Stomach smooth muscle (tissue), 2 donors: ENCODE data around the gene CEP290.

Source experiments
- H3K27ac ChIP-seq: one replicate; pipeline ENCODE4 v1.7.0; 2013; ENCODE audit warnings: mild to moderate bottlenecking, low read length, inconsistent platforms
- H3K27me3 ChIP-seq, 2 donors: one replicate each; pipeline ENCODE4 v1.7.0; 2013; ENCODE audit warnings: low read length in 2 of 2; ENCODE audit not compliant: insufficient read depth in 2 of 2, control insufficient read depth in 1 of 2
- H3K36me3 ChIP-seq, 2 donors: one replicate each; pipeline ENCODE4 v1.7.0; 2013; ENCODE audit warnings: low read length in 2 of 2; ENCODE audit not compliant: control insufficient read depth in 2 of 2, insufficient read depth in 2 of 2
- H3K4me1 ChIP-seq: one replicate; pipeline ENCODE4 v1.7.0; 2013; ENCODE audit warnings: low read length; ENCODE audit not compliant: control insufficient read depth, insufficient read depth
- H3K4me3 ChIP-seq, 2 donors: one replicate each; pipeline ENCODE4 v1.7.0; 2013; ENCODE audit warnings: low read length in 2 of 2
- H3K9ac ChIP-seq, 2 donors: one replicate each; pipeline ENCODE4 v1.7.0; 2013; ENCODE audit warnings: low read length in 2 of 2, mild to moderate bottlenecking in 1 of 2
- H3K9me3 ChIP-seq, 2 donors: one replicate each; pipeline ENCODE4 v1.7.0; 2013; ENCODE audit warnings: low read length in 2 of 2; ENCODE audit not compliant: control insufficient read depth in 2 of 2
- donor health status: healthy.
- donor health status: Pancreatic carcinoma.

Gene CEP290, protein sequence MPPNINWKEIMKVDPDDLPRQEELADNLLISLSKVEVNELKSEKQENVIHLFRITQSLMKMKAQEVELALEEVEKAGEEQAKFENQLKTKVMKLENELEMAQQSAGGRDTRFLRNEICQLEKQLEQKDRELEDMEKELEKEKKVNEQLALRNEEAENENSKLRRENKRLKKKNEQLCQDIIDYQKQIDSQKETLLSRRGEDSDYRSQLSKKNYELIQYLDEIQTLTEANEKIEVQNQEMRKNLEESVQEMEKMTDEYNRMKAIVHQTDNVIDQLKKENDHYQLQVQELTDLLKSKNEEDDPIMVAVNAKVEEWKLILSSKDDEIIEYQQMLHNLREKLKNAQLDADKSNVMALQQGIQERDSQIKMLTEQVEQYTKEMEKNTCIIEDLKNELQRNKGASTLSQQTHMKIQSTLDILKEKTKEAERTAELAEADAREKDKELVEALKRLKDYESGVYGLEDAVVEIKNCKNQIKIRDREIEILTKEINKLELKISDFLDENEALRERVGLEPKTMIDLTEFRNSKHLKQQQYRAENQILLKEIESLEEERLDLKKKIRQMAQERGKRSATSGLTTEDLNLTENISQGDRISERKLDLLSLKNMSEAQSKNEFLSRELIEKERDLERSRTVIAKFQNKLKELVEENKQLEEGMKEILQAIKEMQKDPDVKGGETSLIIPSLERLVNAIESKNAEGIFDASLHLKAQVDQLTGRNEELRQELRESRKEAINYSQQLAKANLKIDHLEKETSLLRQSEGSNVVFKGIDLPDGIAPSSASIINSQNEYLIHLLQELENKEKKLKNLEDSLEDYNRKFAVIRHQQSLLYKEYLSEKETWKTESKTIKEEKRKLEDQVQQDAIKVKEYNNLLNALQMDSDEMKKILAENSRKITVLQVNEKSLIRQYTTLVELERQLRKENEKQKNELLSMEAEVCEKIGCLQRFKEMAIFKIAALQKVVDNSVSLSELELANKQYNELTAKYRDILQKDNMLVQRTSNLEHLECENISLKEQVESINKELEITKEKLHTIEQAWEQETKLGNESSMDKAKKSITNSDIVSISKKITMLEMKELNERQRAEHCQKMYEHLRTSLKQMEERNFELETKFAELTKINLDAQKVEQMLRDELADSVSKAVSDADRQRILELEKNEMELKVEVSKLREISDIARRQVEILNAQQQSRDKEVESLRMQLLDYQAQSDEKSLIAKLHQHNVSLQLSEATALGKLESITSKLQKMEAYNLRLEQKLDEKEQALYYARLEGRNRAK (N-terminal part only)

DNA sequence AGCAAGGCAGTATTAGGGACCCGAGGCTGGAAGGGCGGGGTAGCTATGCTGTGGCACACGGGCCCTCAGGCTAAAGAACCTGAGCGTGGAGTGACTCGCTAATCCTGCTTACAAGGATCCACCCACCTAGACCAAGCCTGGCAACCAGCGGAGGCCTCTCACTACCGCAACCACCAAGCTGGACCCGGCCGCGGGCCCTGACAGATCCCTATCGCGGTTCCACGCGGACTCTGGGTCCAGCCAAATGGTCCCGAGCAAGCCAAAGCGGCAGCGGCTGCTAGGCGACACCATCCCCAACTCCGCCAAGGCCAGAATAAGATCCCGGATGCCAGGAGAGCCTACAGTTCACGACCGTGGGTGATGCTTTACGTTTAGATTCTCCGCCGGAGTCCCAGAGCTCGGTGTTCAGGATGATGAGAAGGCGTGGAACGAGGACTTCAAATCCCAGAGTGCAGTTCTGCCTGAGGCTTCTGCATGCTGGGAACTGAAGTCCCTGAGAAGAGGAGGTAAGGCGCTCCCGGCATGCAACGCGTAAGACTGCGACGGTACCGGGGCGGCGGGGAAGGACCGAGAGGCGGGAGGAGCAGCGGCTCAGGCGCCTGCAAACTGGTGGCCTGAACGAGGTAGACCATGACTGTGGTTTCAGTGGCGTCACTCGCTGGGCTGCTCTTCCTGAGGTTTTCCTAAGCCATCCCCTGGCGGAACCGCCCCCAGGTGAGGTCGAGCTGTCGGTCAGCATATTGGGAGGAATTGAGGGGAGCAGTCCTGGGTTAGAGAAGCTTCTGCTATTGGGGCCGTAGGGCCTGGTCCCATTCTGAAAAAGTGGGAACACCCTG, at the start of gene CEP290, which contains the start of gene TMTC3:
Gene CEP290 (minus strand): TSS at position 315 of the 836 bp plus-strand sequence. CDS start 781 bp downstream, outside the sequence.
Gene TMTC3 (plus strand): TSS at position 534 of the 836 bp plus-strand sequence. CDS start 6,009 bp downstream, outside the sequence.
- peaks cover 8% of the 10 kb centered on the region for H3K4me1 ChIP-seq
- peak within 1 kb of the TSS; percentile 82 to 90 for H3K4me3 ChIP-seq
- H3K27me3 ChIP-seq = no peaks in the 10 kb centered on the region
- H3K9ac ChIP-seq = peak within 1 kb of the TSS; percentile 80 to 86
- H3K27ac ChIP-seq = peak within 1 kb of the TSS; percentile 60
- H3K9me3 ChIP-seq = no peaks in the 10 kb centered on the region
- H3K36me3 ChIP-seq = no peaks in the 10 kb centered on the region

DNA sequence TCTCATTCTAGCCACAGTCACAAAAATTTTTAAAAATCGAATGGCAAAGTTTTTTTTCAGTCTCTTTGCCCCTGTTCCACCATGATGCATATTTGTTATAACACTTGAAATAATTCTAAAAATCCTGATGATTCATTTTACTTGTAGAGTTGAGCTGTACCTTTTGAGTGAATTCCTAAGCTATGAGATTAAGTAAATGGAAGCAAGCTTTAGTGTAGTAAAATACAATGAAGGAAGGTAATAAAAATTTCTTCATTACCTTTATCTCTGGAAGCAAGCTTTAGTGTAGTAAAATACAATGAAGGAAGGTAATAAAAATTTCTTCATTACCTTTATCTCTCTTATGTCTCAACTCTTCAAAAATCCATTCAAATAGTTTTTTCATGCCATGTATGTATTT, 46.3 kb upstream of the CEP290 start:
- Histone ChIP-seq H3K4me3 (no peak overlapping the region), H3K27ac (no peak overlapping the region), H3K9ac (no peak overlapping the region), H3K9me3 (peaks cover 0 to 2% of the 10 kb centered on the region in 2 donors), H3K4me1 (no peaks in the 10 kb centered on the region), H3K36me3 (peaks cover 3 to 6% of the 10 kb centered on the region in 2 donors), H3K27me3 (no peaks in the 10 kb centered on the region)

DNA sequence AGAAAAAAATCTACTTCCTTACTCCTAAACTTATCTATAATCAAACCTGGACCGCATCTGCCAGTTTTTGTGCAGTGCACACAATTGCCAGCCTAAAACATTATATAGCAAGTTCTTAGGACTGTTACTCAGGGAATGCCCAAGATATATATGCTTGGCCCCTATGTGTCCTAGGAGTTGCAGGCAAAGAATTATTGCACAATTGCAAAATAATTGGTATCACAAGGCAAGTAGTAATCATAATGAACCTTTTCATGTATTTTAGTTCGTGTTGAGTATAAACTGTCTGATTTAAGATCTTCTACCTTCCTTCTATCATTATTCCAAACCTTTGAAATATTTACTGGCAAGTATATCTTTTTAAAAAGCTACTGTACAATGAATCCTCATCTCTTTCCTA, 45.7 kb upstream of the CEP290 start:
- Histone ChIP-seq H3K9ac (no peak overlapping the region), H3K27ac (no peak overlapping the region), H3K27me3 (no peaks in the 10 kb centered on the region), H3K36me3 (peaks cover 3 to 6% of the 10 kb centered on the region in 2 donors), H3K4me3 (no peak overlapping the region), H3K9me3 (peaks cover 0 to 2% of the 10 kb centered on the region in 2 donors), H3K4me1 (no peaks in the 10 kb centered on the region)

DNA sequence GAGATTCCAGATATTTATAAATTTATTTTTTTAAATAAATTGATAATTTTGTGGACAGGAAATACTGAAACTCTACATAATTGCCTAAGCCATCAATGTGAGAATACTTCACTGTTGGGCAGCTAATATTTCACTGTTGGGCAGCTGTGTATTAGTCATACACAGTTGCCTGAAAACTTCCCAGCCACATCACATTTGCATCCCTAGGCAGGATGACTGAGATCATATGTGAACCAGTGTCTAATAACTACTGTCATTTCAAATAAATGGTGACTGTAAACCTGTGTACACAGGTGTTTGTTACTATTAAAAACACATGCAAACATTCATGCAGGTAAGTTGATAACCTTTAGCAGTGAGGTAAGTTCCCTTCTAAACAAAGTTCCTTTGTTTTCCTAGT, 44.1 kb upstream of the CEP290 start:
- H3K36me3 ChIP-seq = peaks cover 3 to 17% of the 10 kb centered on the region in 2 donors
- H3K4me3 ChIP-seq = no peak overlapping the region
- H3K9me3 ChIP-seq = peaks cover 0 to 2% of the 10 kb centered on the region in 2 donors
- no peaks in the 10 kb centered on the region for H3K4me1 ChIP-seq
- no peak overlapping the region for H3K9ac ChIP-seq
- H3K27me3 ChIP-seq = no peaks in the 10 kb centered on the region
- H3K27ac ChIP-seq = no peak overlapping the region

DNA sequence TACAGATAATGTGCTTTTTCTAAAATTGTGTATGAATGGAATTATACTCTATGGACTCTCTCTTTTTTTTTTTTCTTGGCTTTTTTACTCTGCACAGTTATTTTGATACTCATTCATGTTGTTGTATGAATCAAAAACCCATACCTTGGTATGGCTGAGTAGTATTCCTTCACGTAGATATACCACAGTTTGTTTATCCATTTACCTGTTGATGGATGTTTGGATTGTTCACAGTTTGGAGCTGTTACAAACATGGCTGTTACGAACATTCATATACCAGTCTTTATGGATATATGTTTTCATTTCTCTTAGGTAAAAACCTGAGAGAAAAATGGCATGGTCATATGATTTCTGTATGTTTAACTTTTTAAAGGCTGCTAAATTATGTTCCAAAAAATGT, 43.4 kb upstream of the CEP290 start:
- H3K4me1 ChIP-seq = no peaks in the 10 kb centered on the region
- no peak overlapping the region for H3K4me3 ChIP-seq
- no peak overlapping the region for H3K9ac ChIP-seq
- H3K27me3 ChIP-seq = no peaks in the 10 kb centered on the region
- H3K9me3 ChIP-seq = peaks cover 0 to 2% of the 10 kb centered on the region in 2 donors
- H3K27ac ChIP-seq = no peak overlapping the region
- H3K36me3 ChIP-seq = peaks cover 6 to 23% of the 10 kb centered on the region in 2 donors

DNA sequence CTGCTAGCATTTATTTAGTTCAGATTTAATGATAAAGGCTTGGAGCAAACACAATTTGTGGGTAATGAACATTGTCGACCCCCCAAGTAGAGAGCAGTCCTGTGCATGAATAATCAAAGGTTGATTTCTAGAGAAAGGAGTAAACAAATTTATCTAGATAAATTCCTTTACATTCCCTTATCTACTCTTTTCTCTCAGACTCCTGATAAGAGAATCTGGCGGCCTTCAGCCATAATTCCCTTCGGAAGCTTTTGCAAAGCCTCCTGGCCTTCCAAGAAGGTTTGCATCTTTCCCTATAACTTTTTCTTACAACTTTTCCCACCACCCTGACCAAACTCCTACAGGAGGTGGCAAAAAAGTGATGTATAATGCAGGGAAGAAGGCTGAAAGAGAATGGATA, 42.3 kb upstream of the CEP290 start:
- Histone ChIP-seq H3K9me3 (peaks cover 0 to 2% of the 10 kb centered on the region in 2 donors), H3K27me3 (no peaks in the 10 kb centered on the region), H3K36me3 (peaks cover 10 to 27% of the 10 kb centered on the region in 2 donors), H3K9ac (no peak overlapping the region), H3K4me1 (no peaks in the 10 kb centered on the region), H3K27ac (no peak overlapping the region), H3K4me3 (no peak overlapping the region)

DNA sequence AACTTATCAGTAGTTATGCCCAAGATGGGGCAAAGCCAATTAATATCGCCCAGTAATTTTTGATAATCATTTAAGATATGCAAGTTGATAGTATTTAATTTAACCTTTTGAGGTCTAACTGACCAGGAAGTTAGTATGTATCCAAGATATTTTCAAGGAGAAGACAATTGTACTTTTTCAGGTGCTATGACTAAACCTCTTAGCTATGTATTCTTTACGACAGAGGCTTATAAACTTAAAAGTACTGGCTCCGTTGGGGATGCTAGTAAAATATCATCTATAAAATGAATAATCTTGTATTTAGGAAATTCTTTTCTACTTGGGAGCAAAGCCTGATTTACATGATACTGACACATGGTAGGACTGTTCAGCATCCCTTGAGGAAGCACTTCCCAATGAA, 40.5 kb upstream of the CEP290 start:
- peaks cover 0 to 2% of the 10 kb centered on the region in 2 donors for H3K9me3 ChIP-seq
- H3K4me1 ChIP-seq = no peaks in the 10 kb centered on the region
- H3K4me3 ChIP-seq = no peak overlapping the region
- H3K9ac ChIP-seq = no peak overlapping the region
- H3K36me3 ChIP-seq = peaks cover 13 to 27% of the 10 kb centered on the region in 2 donors
- H3K27ac ChIP-seq = no peak overlapping the region
- no peaks in the 10 kb centered on the region for H3K27me3 ChIP-seq

DNA sequence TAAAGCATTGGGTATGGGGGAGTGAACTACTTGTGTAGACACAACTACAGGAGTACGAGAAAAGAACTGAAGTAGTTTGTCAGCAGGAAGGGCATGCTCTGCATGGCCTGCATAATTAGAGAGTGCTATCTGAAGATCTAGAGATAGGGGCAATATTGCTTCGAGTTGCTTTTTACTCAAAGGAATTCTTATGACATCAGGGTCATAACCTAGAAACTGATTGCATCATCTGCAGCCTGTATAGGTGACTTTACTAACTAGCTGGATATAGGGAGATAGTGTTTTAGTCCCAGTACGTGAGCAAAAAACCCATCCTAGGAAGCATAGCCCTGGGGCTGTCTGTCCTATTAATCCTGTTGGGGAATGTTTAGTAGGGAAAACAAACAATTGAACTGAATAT, 40.0 kb upstream of the CEP290 start:
- H3K9me3 ChIP-seq = peaks cover 0 to 2% of the 10 kb centered on the region in 2 donors
- H3K4me1 ChIP-seq = no peaks in the 10 kb centered on the region
- H3K36me3 ChIP-seq = peaks cover 13 to 27% of the 10 kb centered on the region in 2 donors
- H3K27ac ChIP-seq = no peak overlapping the region
- no peaks in the 10 kb centered on the region for H3K27me3 ChIP-seq
- no peak overlapping the region for H3K9ac ChIP-seq
- H3K4me3 ChIP-seq = no peak overlapping the region

DNA sequence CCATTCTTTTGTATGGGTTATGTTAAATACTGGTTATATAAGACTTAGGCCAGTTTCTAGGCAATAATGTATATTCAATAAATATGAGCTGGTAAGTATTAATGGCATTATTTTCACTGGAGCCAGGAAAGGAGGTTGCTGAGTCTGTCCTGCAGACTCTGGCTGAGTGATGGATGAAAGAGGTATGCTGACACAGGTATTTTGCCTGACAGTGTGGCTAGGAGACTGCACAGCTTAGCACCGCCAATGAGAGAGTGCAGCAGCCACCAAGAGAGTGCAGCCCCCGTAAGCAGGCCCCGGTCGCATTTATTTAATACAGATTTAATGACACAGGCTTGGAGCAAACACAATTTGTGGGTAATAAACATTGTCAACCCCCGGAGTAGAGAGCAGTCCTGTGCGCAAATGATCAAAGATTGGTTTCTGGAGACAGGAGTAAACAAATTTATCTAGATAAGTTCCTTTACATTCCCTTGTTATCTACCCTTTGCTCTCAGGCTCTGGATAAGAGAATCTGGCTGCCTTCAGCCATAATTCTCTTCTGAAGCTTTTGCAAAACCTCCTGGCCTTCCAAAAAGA, 37.6 kb upstream of the CEP290 start:
- H3K4me3 ChIP-seq = no peak overlapping the region
- H3K36me3 ChIP-seq = peaks cover 16 to 32% of the 10 kb centered on the region in 2 donors
- no peaks in the 10 kb centered on the region for H3K27me3 ChIP-seq
- no peaks in the 10 kb centered on the region for H3K4me1 ChIP-seq
- peaks cover 0 to 2% of the 10 kb centered on the region in 2 donors for H3K9me3 ChIP-seq
- no peak overlapping the region for H3K9ac ChIP-seq
- H3K27ac ChIP-seq = no peak overlapping the region
